ENCODE measurements around the gene DNTT.

Gene DNTT

DNA sequence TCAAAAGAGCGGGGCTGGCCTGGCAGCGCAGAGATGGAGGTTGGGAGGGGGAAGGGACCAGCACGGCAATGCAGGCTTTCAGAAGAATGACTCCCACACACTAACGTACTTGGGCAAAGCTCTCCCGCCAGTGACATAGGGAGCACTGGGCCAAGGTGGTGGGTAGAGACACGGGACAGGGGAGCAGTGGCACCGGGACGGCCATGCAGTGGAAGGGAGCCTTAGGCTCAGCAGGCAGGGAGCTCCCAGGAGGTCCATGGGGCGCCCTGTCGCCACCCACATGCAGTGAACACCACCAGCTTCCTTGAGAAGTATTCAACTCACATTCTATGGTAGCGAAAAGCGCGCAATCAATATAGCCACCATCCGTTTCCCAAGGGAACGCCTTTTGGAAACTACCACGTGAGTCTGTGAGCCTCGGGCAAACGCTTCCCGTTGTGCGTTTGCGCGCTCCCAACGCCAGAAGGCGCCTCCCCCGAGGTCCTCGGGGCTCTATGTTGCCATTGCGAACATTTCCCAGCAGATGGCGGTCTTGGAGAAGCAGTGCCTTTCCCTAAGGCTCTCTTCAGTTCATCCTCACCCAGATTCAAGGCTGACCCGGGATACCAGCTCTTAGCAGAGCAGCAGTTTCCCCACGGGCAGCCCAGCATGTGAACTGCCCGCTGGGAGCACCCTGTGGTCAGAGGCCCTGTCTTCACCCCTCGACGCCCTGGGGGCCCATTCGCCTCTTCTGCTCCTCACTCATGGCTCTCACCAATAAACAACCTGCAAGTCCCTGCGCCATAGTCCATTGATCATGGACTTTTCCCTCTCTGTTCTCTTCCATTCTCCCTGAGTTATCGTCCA is 71.0 kb downstream of the DNTT start:
- H3K79me2 ChIP-seq (ENCODE audit: insufficient read depth, low read length) = no peaks in the 10 kb centered on the region
- no peaks in the 10 kb centered on the region for H3K9me2 ChIP-seq (replicated peaks; ENCODE audit: low read depth, low read length)
- no peaks in the 10 kb centered on the region for H3K9me3 ChIP-seq (ENCODE audit: insufficient read depth, low read depth, low read length)
- no peaks in the 10 kb centered on the region for H4K20me1 ChIP-seq (ENCODE audit: insufficient read depth, low read length, poor library complexity, severe bottlenecking)
- no peaks in the 10 kb centered on the region for H3K36me3 ChIP-seq (ENCODE audit: insufficient read depth, low read length)
- H3K4me2 ChIP-seq (ENCODE audit: low read depth, low read length, poor library complexity, severe bottlenecking) = peak overlapping the region; percentile 95
- TF ChIP-seq EZH2phosphoT487 (IDR thresholded peaks at IDR 0.05; ENCODE audit: borderline replicate concordance) = no peak
- TF ChIP-seq, protein P1, sequence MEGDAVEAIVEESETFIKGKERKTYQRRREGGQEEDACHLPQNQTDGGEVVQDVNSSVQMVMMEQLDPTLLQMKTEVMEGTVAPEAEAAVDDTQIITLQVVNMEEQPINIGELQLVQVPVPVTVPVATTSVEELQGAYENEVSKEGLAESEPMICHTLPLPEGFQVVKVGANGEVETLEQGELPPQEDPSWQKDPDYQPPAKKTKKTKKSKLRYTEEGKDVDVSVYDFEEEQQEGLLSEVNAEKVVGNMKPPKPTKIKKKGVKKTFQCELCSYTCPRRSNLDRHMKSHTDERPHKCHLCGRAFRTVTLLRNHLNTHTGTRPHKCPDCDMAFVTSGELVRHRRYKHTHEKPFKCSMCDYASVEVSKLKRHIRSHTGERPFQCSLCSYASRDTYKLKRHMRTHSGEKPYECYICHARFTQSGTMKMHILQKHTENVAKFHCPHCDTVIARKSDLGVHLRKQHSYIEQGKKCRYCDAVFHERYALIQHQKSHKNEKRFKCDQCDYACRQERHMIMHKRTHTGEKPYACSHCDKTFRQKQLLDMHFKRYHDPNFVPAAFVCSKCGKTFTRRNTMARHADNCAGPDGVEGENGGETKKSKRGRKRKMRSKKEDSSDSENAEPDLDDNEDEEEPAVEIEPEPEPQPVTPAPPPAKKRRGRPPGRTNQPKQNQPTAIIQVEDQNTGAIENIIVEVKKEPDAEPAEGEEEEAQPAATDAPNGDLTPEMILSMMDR (conservative IDR thresholded peaks at IDR 0.05; ENCODE audit: low read length) = peak; percentile 93
- H3K4me3 ChIP-seq (ENCODE audit: low read length, poor library complexity, severe bottlenecking) = peak overlapping the region; percentile 77
- H3K27me3 ChIP-seq (ENCODE audit: insufficient read depth, low read length, poor library complexity, severe bottlenecking) = no peaks in the 10 kb centered on the region
- peak overlapping the region; percentile 64 for H3K9ac ChIP-seq (ENCODE audit: low read depth, low read length, poor library complexity, severe bottlenecking)
- H3K4me1 ChIP-seq (ENCODE audit: insufficient read depth, low read length, poor library complexity, severe bottlenecking) = no peaks in the 10 kb centered on the region
- H2AFZ ChIP-seq (ENCODE audit: low read length) = peak overlapping the region; percentile 100
- H3F3A ChIP-seq (ENCODE audit: low read depth) = no peaks in the 10 kb centered on the region

DNA sequence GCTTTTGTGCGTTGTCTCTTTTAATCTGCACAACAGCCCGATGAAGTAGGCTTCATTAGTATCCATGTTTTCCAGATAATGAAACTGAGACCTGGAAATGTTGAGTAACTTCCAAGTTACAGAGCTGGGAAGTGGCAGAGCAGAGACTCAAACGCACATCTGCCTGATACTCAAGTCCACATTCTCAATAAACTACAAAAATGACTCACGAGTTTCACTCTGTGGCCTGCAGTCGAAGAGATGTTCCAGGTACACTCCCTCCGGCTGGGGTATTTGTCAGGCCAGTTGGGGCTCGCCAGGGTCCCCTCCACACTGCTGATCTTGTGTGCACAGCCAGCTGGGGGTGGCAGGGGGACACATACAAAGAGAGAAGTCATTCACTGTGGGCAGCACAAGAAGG is 72.2 kb downstream of the DNTT start:
- Histone ChIP-seq H3K36me3 (ENCODE audit: insufficient read depth, low read length) (no peaks in the 10 kb centered on the region), H3K4me2 (ENCODE audit: low read depth, low read length, poor library complexity, severe bottlenecking) (no peak overlapping the region), H3K79me2 (ENCODE audit: insufficient read depth, low read length) (no peaks in the 10 kb centered on the region), H3K9me2 (replicated peaks; ENCODE audit: low read depth, low read length) (no peaks in the 10 kb centered on the region), H3K4me1 (ENCODE audit: insufficient read depth, low read length, poor library complexity, severe bottlenecking) (no peaks in the 10 kb centered on the region), H4K20me1 (ENCODE audit: insufficient read depth, low read length, poor library complexity, severe bottlenecking) (no peaks in the 10 kb centered on the region), H3K9ac (ENCODE audit: low read depth, low read length, poor library complexity, severe bottlenecking) (no peak overlapping the region), H3K27me3 (ENCODE audit: insufficient read depth, low read length, poor library complexity, severe bottlenecking) (no peaks in the 10 kb centered on the region), H3K4me3 (ENCODE audit: low read length, poor library complexity, severe bottlenecking) (no peak overlapping the region), H3K9me3 (ENCODE audit: insufficient read depth, low read depth, low read length) (no peaks in the 10 kb centered on the region), H3F3A (ENCODE audit: low read depth) (no peaks in the 10 kb centered on the region), H2AFZ (ENCODE audit: low read length) (no peak overlapping the region)
- TF ChIP-seq, protein P1 (conservative IDR thresholded peaks at IDR 0.05; ENCODE audit: low read length) = no peak
- no peak for TF ChIP-seq EZH2phosphoT487 (IDR thresholded peaks at IDR 0.05; ENCODE audit: borderline replicate concordance)

- H3F3A ChIP-seq (ENCODE audit: low read depth) = no peaks in the 10 kb centered on the region
- H4K20me1 ChIP-seq (ENCODE audit: insufficient read depth, low read length, poor library complexity, severe bottlenecking) = no peaks in the 10 kb centered on the region
- no peak overlapping the region for H2AFZ ChIP-seq (ENCODE audit: low read length)
- no peaks in the 10 kb centered on the region for H3K27me3 ChIP-seq (ENCODE audit: insufficient read depth, low read length, poor library complexity, severe bottlenecking)
- no peak overlapping the region for H3K4me2 ChIP-seq (ENCODE audit: low read depth, low read length, poor library complexity, severe bottlenecking)
- no peaks in the 10 kb centered on the region for H3K36me3 ChIP-seq (ENCODE audit: insufficient read depth, low read length)
- no peaks in the 10 kb centered on the region for H3K79me2 ChIP-seq (ENCODE audit: insufficient read depth, low read length)
- no peak overlapping the region for H3K9ac ChIP-seq (ENCODE audit: low read depth, low read length, poor library complexity, severe bottlenecking)
- H3K4me3 ChIP-seq (ENCODE audit: low read length, poor library complexity, severe bottlenecking) = no peak overlapping the region
- no peaks in the 10 kb centered on the region for H3K4me1 ChIP-seq (ENCODE audit: insufficient read depth, low read length, poor library complexity, severe bottlenecking)
- TF ChIP-seq, protein P1 (conservative IDR thresholded peaks at IDR 0.05; ENCODE audit: low read length) = peak; percentile 15; the same call in 1 of the 2 replicates
- no peak for TF ChIP-seq EZH2phosphoT487 (IDR thresholded peaks at IDR 0.05; ENCODE audit: borderline replicate concordance)
- no peaks in the 10 kb centered on the region for H3K9me2 ChIP-seq (replicated peaks; ENCODE audit: low read depth, low read length)
- H3K9me3 ChIP-seq (ENCODE audit: insufficient read depth, low read depth, low read length) = no peaks in the 10 kb centered on the region
These were observed 73.6 kb downstream of the DNTT start for GRCh38 chr10:96377816-96378294.
